HG02763 (cell line): Measurements from ENCODE around the gene STOM.

Experiments used
- ATAC-seq: cut with Tn5 transposase; IDR thresholded peaks from one replicate; pipeline ENCODE4 v1.9.1; 2021; ENCODE audit warnings: mild to moderate bottlenecking, moderate library complexity; ENCODE audit not compliant: unreplicated experiment

Gene STOM

DNA sequence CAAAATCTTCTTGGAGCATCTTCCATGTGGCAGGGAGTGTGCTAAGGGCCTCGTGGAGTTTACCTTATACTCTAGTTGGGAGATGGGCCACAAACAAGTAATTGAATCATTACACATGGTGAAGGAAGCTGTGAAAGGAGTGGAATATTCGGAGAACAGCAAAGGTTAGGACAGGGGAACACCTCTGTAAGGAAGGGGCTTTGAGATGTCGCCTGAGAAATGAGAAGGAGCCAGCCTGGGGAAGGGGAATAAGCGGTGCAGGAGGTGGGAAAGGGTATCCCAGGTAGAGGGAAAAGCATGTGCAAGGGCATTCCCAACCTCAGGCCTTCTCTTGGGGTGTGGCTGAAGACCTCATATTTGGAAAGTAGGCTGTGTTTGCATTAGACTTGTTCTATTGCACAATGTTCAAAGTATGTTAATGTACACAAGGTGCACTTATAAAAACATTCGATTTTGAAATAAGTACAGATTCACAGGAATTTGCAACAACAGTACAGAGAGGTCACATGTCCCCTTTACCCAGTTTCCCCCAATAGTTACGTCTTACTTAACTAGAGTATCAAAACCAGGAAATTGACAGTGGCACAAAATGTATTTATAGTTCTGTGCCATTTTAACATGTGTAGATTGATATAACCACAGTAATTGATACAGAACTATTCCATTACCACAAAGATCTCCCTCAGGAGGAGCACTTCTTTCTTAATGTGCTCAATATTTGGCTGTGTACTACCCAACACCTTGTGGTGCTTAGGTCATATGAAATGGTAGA, 2.4 kb upstream of the STOM start:
- ATAC-seq = no peak

- ATAC-seq = no peak
Observed at GRCh38 chr9:121371495-121372061, 1.5 kb upstream of the STOM start.

DNA sequence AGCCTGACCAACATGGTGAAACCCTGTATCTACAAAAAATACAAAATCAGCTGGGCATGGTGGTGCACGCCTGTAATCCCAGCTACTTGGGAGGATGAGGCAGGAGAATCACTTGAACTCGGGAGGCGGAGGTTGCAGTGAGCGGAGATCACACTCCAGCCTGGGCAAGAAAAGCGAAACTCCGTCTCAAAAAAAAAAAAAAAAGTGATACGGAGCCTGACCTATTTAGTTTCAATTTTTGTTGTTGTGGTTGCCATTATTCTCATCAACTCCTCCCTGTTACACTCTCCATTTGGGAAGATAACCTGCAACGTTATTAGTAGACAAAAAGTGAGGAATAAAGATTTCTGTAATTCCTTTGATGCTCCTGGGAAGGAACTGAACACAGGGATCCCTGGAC, 1.3 kb downstream of the STOM start:
- ATAC-seq = no peak

- ATAC-seq = no peak
Observed at GRCh38 chr9:121368138-121368522, 1.9 kb downstream of the STOM start.

DNA sequence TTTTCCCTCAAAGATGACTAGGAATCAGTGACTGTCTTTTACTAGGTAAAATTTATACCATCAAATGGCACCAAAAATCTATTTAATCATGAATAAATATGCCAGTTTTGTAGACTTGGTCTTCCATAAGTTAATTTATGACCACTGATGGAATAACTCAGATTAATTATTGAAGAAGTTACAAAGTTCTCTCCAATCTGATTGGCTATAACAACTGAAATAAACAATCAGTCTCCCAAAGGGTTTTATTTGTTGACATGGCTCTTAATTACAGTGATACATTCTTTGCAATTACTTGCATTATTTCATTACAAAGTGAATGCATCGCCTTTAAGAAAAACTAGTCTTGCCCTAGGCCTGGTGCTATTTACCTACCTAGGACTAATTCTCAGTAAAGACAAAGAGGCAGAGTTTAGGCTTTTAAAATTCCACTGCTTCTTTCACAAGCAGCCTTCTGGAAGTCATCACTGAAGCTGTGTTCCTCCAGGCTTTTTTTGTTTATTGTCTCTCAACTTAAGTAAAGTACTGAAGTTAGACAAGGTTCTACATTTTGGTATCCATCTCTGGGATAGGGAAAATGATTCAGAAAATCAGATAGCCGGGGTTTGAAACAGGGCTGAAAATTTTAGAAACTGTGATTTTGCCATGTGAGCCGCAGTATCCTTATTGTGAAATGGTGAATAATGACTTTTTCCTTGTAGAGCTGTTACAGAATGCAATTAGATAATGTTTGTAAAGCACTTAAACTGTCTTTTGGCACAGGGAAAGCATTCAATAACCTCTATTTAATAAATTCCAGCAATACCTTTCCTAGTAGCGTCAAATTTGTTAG, 2.5 kb downstream of the STOM start:
- ATAC-seq = no peak

DNA sequence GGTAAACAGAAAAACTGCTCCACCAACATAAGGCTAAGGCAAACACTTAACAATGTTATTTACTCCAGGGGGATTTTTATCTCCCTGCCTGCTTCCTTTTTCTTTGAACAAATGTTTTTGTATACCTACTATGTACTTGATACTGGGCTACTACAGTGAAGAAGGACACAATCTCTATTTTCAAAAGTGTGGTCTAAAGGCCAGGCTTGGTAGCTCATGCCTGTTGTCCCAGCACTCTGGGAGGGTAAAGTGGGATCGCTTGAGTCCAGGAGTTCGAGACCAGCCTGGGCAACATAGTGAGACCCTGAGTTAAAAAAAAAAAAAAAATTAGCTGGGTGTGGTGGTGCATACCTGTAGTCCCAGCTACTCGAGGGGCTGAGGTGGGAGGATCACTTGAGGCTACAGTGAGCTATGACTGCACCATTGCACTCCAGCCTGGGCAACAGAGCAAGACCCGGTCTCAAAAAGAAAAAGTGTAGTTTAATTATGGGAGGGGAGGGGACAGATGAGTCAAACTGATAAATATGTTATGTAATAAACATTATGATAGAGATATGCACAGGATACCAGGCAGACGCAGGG, 3.3 kb downstream of the STOM start:
- ATAC-seq = no peak

- no peak for ATAC-seq
Observed at GRCh38 chr9:121365564-121365963, 4.5 kb downstream of the STOM start.

DNA sequence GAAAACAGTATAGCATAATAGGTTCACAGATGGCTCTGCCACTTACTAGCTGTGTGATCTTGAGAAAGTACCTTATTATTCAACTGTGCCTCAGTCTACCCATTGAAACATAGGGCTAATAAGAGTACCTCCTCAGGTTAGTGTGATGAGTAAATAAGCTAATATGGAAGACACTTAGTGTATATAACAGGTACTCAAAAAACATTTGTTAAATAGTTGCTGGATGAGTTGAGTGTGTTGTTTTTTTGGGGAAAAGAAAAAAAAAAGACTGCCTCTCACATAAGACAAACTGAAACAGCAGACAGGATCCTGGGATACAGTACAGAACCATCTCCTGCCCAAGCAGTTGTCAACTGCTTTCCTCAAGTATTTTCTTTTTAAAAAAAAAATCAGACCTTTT, 5.2 kb downstream of the STOM start:
- ATAC-seq = no peak

GRCh38 chr9:121364077-121364476, 6.0 kb downstream of the STOM start:
- no peak for ATAC-seq

DNA sequence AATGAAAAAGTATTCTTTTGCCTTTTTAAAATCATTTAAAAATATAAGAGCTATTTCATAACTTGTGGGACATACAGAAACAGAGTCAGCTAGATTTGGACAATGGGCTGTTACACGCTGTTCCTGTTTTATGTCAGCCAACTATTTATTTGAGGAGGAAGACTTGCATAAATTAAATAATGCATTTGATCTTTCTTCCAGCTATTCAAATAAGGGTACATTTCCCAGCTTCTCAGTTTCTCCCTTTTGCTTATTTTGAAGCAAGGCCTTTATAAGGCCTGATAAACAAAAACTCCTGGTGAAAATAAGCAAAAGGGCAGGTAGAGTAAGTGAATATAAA, 6.5 kb downstream of the STOM start:
- ATAC-seq = no peak

GRCh38 chr9:121362813-121363621, 7.0 kb downstream of the STOM start:
- ATAC-seq = no peak

GRCh38 chr9:121360601-121361374, 9.3 kb downstream of the STOM start:
- no peak for ATAC-seq

DNA sequence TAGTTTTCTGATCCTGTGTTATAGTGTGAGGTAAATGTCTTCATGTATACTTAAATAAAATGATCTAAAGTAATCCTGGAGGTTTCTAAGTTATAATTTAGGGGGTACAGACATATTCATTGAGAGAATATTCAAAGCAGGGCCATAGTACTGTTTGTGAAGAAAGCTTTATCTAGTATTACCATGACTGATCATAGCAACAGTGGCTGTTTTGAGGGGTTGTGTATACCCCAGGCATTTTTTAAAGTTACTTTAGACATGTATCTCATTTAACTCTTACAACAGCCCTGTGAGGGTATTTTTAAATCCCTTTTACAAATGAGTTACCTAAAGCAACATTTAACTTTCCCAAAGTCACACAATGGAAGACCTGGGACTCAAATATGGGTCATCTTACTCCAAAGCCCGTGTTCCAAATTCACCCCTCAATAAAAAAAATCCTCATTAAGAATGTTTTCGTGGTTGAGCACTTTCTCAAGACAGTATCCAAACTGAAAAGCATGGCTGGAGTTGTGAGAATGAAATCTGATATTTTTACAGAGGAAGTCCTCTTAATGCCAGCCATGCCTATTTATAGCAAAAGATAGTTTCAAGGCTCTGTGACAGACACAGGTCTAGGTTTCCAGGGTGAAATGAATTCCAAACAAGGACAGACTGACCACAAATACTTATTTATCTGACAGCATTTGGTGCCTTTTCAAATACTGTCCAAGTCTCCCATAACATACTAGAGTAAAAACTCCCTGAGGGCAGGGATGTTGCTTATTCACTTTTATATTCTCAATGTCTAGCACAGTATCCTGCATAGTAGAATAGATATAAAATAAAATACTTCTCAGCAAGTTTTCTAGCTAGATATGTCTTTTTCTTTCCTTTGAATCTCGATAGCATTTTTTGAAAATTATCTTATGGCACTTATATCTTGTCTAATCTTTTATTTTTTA, 10.4 kb downstream of the STOM start:
- ATAC-seq = no peak

GRCh38 chr9:121358751-121359150, 11.3 kb downstream of the STOM start:
- ATAC-seq = no peak

DNA sequence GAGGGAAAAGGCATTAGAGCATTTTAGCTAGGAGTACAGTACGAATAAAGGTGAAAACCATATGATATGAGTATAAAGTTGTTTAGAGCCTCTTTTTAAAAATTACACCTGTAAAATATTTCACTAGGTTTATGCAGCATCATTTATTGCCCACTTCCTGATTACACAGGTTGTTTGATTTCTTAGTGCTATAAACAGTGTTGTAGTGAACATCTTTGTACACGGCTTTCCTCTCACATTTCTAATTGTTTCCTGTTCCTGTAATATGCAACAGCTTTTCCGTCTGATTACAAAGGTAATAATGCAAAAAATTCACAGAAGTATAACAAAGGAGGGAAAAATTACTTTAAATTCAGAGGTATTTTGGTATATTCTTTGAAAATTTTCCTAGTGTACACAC, 13.0 kb downstream of the STOM start:
- ATAC-seq = no peak

GRCh38 chr9:121354762-121355161, 15.3 kb downstream of the STOM start:
- ATAC-seq = no peak

DNA sequence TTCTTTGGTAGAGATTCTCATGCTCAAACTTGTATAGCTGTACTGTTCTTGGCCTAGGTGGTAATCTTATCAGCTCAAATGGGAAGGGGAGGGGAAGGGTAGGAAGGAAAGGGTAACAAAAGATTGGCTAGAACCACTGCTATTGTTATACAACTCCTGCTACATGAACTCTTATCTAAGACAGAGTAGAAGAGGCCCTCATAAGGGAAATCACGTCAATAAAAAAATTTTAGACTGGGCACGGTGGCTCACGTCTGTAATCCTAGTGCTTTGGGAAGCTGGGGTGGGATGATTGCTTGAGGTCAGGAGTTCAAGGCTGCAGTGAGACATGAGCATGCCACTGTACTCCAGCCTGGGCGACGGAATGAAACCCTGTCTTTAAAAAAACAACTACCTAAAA, 15.9 kb downstream of the STOM start:
- ATAC-seq = no peak

DNA sequence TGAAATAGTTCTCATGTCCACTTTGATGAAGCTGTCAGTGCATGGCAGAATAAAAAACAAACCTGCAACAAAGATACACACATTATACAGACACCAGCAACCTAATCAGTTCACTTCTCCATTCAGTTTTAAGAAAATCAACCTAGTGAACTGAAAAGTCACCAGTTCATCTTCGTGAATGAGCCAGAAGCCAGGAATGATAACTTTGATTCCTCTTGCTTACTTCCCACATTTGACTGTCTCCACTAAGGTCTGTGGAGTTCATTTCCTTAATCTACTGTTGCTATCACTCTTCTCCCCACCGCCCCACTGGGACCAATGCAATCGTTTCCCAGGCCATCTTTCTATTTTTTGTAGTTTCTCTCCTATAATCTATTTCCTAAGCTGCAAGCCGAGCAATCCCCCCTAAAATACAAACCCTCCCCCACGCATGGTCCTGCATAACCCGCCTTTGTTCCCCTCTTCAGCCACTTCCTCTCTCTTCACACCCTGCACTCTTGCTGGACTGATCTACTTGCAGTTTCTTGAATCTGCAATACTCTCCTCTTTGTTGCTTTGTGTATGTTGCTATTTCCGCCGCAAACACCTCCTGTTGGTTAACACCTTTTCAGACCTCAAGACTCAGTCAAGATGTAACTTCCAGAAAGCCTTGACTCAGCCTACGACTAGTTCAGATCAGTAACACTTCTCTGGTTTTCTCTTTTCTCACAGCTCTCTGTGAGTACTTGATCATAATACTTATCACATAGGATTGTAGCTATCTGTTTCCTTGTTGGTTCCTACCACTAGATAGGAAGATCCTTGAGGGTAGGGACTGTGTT, 16.6 kb downstream of the STOM start:
- peak; percentile 97 for ATAC-seq
